Middle frontal gyrus (tissue), 1 donor: Measurements from ENCODE around the gene PPL.

Source experiments
- DNase-seq: peaks from one replicate; pipeline ENCODE4 v3.0.0-alpha.2; 2015; ENCODE audit warnings: low spot score; ENCODE audit errors: extremely low spot score

The PPL gene

GRCh38 chr16:4890686-4891085 lies 46.3 kb downstream of the PPL start:
- DNase-seq = no peak

DNA sequence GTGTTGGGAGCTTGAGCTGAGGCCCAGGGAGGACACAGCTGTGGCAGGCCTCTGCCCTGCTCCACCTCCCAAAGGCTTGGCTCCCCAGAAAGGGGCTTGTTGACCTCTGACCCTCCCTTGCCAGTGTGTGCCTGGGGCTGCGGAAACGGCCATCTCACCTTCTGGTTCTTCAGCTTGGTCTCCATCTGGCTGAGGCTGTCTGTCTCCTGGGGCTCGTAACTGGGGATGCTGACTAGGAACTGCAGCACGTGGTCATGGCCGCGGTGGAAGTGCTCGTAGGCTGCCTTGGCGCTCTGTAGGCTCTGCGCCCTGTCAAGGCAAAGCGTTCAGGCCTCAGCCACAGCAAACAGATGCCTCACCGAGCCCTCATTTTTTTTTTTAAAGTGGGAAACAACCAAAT lies 46.9 kb downstream of the PPL start:
- DNase-seq = no peak

DNA sequence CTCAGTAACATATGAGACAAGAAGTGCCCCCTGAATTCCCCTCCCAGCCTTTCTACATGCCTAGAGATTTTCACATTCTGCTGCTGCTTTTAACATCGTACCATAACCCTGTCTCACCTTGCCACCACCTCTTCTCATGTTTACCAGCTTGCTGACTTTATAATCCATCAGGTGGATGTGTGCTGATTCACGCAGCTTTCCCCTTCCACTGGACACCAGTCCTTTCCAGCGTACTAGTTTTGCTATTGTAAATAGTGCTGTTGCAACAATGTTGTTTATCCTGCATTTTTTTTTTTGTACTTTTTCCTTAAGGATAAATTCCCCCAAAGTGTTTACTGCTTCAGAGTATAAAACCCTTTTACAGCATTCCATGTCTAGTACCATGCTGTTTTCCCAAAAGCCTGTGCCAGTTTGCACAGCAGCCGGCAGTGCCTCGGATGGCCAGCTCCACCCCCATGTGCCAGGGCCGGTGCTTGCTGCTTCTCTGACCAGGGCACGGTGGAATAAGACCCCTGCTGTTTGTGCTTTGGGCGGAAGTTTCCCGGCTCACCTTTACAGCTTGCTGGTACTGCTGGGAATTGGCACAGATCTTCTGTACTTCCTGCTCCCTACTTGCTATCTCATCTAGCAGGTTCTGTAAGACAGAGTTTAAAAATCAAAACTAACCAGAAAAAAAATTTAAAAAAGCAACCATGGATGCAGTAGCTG lies 48.4 kb downstream of the PPL start:
- no peak for DNase-seq

DNA sequence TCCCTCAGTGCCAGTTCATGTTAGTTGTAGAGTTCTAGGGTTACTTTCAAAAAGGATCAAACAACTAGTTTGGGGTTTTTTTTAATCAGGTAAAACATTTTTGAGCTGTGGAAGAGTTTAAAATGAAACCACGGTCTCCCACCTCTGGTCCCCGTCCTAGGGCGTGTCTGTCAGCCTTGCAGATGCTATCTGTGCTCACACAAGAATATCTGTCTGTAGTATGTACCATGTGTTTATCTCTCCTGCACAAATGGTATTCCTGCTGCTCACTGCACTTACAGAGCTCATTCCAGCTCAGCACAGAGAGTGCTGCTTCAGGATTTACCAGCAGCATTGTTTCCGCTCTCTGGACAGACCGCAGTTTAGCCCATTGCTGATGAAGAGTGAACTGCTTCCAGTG lies 50.8 kb downstream of the PPL start:
- no peak for DNase-seq

- DNase-seq = no peak
Observed at GRCh38 chr16:4884972-4885874, 51.7 kb downstream of the PPL start.

DNA sequence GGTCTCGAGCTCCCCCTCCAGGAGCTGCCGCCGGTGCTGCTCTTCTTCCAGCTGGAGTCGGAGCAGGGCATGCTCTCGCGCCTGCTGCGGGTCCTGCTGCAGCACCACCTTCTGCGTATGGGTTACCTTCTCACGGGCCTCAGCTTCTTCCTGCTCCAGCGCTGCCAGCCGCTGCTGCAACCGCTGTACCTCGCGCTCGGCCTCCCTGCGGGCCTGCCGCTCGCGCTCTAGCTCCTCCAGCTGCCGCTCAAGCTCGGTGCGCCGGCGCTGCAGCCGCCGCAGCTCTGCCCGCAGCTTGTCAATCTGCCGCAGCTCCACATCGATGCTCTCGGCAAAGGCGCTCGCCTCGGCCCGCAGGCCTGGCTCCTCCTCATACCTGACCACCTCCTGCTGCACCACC lies 52.7 kb downstream of the PPL start:
- no peak for DNase-seq

GRCh38 chr16:4883501-4883900 lies 53.4 kb downstream of the PPL start:
- DNase-seq = no peak

DNA sequence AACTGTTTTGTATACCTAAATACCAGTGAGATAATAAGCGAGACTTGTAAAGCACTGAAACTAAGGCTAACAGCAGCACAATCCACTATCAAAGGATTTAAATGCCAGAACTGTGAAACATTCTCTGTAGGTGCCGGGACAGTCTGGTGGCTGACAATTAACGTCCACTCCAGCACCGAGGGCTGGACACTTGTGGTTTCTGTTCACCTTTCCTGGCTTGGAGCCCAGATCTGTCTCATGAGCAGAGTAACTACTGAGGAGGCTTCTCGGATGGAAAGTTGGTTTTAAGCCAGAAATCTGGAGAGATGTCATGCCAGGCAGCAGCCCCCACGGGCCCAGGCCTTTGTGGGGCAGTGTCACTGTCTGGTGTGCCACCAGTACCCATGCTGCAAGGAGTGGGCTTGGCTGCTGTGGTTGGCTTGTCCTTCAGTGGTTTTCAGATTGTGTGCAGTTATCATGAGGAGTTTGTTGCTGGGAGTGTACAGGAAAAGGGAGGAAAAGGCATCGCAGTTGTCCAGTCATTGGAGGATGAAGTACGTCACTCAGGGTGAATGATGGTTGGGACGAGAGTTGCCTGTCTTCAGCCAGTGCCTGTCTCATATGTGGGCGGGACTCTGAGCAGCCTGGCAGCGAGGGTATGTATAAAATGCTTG lies 54.2 kb downstream of the PPL start:
- DNase-seq = no peak

DNA sequence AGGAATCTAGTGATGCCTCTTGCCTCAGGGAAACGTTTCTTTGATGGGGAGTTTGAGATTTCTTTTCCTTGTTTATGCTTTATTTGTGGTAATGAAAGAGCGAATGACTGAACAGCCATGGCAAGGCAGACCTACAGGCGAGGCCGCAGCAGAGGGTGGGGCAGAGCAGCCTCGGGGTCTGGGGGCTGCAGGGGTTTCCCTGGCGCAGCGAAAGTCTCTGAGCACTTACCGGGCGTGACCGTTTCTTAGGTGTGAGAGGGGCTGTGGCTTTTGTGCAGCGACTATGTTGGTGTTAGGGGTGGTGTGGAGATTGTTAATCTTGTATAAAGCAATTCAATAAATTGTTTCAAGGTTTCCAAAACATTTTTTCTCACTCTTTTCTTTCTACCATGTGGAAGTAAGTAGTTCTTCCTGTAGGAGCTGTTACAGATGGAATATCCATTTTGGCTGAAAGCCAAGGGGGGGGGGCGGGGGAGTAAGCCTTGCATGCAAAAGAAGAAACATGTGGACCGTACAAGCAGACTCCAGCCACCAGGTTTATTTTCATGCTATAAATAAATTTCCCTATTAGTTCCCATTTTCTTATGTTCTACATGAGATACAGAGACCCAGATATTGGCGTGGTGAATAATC lies 54.8 kb downstream of the PPL start:
- DNase-seq = no peak

DNA sequence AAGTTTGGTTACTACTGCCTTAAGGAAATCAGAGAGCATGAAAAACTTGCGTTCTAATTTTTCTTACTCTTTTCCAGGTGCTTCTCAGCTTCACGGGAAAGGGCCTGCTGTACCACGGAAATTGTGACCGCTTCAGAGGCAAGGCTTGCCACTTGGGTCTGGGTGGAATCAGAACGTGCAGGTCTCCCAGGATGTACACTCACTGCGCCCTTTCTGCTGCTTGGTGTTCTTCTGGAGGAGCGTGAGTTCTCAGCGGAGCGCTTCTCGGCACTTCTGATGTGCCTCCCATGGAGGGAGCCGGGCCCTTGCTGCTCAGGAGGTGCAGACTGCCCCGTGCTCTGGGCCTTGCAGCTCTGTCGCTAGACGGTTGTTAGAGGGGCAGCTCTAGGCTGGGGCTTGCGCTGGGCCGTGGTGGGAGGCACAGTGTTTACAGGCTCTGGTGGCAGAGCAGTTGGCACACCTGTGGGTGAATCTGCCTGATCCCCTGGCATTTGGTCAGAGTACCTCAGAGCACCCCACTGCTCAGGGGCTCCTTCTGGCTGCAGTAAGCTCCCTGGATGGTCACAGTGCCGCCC lies 56.9 kb downstream of the PPL start:
- no peak for DNase-seq

DNA sequence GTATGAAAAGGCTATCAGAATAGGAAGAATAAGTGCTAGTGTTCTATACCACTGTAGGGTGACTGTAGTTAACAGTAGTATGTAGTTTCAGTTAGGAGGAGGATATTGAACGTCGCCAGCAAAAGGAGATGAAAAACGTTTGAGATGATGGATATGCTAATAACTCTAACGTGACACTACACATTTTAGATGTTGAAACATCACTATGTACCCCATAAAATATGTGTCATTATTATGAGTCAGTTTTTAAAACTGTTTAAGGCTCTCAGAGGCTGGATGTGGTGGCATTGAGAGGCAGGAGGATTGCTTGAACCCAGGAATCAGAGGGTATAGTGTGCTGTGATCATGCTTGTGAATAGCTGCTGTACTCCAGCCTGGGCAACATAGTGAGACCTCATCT lies 57.9 kb downstream of the PPL start:
- DNase-seq = no peak

- DNase-seq = no peak
Observed at GRCh38 chr16:4877380-4877685, 59.6 kb downstream of the PPL start.

DNA sequence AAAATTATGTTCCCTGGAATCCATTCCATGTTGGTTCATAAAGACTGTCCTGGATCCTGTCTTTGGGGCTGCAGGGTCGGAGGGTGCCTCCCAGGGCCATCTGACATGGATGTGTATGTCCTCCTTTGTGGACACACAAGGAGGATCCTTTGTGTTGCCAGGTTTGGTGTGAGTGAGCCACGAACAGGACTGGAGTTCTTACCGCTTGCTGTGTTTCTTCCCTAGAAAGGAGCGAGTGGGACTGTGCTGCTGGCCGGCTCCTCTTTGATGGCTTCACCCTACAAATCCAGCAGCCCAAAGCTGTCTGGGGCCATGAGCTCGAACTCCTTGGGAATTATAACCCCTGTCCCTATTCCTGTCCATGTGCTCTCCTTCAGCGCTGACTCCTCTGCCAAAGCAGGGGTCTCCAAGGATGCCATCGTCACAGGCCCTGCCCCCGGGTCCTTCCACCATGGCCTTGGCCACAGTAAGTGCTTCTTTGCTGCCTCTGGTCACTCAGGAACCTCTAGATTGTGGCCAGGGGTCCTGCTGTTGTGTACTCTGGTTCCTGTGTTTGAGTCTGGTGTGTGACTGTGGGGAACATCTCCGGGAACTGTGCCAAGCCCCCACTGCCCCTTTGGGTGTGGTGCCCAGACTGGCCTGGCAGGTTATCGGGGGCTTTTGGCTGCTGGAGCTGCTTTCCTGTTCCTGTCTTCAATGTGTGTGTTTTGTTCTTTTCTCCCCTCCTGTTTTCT lies 60.1 kb downstream of the PPL start:
- no peak for DNase-seq

GRCh38 chr16:4874666-4875065 lies 62.3 kb downstream of the PPL start:
- DNase-seq = no peak

- DNase-seq = no peak
Observed at GRCh38 chr16:4873091-4873490, 63.9 kb downstream of the PPL start.

GRCh38 chr16:4871071-4871470 lies 65.9 kb downstream of the PPL start:
- no peak for DNase-seq

DNA sequence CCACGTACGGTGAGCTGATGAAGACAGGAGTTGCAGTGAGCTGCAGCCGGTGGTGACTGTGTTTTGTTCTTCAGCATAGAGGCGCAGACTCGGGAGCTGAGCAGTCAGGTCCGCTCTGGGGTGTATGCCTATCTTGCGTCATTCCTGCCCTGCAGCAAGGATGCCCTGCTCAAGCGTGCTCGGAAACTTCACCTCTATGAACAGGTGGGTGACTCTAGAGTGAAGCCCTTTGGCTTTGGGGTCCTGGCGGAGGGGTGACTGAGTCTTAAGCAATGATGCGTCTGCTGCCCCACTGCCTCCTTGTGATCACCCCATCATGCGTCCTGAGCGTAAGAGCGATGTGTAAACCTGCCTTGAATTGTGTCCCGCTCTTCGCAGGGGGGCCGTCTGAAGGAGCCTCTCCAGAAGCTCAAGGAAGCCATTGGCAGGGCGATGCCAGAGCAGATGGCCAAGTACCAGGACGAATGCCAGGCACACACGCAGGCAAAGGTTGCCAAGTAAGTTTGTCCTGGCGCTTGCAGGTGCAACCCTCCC lies 66.7 kb downstream of the PPL start:
- DNase-seq = no peak

DNA sequence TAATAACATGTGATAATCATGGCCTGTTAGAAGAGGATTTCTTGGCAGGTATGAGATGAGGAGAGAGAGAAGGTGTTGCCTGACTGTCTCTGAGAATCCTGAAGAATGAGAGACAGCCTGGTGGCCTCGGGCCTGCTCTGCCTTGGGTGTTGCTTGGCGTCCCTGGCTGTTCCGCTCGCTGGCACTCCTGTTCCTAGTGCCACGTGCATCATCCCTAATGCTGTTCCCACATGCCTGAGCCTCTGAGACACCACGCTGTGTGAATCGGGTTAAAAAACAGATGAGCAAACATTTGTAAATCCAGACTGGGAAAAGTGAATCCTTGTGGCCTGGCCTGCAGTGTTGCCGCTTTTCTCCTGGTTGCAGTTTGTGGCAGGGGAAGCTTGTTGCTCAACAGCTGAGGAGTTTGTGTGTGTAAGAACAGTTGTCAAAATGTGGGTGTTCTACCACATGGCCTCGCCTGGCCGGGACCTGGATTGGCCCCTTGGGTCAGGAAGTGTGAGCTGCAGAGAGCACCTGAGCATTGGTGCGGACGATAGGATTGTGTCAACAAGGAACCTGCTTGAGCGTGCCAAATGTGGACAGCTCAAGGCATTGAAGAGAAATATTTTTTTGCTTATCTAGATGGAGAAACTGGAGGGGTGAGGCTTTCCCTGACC lies 67.7 kb downstream of the PPL start:
- DNase-seq = no peak

- DNase-seq = no peak
Observed at GRCh38 chr16:4868535-4868934, 68.4 kb downstream of the PPL start.

- DNase-seq = no peak
Observed at GRCh38 chr16:4868026-4868425, 68.9 kb downstream of the PPL start.
